GM10266 (cell line): ENCODE results near the gene MIER1.

Source experiments
- DNase-seq: peaks from one replicate; pipeline ENCODE4 v3.0.0; 2012; ENCODE audit errors: extremely low spot score
- TF ChIP-seq, protein P1 (sequence below): IDR thresholded peaks from 2 replicates; pipeline ENCODE4 v1.5.1; 2012; ENCODE audit warnings: mild to moderate bottlenecking, low read depth; ENCODE audit not compliant: control insufficient read depth, insufficient read depth; ENCODE audit errors: missing control alignments

The MIER1 gene

DNA sequence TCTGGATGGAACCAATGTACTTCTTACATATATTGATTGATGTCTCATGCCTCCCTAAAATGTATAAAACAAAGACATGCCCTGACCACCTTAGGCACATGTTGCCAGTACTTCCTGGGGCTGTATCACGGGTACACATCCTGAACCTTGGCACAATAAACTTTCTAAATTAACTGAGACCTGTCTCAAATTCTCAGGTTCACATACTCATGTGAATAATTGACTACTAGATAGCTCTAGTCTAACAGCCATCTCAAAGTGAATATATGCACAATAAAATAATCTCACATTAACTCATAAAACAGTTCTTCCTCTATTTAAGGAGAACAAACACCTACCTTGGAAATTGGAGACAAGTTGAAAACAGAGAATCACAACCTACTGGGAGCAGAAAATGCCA, 5.7 kb upstream of the MIER1 start:
- DNase-seq = no peak
- TF ChIP-seq, protein P1, sequence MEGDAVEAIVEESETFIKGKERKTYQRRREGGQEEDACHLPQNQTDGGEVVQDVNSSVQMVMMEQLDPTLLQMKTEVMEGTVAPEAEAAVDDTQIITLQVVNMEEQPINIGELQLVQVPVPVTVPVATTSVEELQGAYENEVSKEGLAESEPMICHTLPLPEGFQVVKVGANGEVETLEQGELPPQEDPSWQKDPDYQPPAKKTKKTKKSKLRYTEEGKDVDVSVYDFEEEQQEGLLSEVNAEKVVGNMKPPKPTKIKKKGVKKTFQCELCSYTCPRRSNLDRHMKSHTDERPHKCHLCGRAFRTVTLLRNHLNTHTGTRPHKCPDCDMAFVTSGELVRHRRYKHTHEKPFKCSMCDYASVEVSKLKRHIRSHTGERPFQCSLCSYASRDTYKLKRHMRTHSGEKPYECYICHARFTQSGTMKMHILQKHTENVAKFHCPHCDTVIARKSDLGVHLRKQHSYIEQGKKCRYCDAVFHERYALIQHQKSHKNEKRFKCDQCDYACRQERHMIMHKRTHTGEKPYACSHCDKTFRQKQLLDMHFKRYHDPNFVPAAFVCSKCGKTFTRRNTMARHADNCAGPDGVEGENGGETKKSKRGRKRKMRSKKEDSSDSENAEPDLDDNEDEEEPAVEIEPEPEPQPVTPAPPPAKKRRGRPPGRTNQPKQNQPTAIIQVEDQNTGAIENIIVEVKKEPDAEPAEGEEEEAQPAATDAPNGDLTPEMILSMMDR = no peak

DNA sequence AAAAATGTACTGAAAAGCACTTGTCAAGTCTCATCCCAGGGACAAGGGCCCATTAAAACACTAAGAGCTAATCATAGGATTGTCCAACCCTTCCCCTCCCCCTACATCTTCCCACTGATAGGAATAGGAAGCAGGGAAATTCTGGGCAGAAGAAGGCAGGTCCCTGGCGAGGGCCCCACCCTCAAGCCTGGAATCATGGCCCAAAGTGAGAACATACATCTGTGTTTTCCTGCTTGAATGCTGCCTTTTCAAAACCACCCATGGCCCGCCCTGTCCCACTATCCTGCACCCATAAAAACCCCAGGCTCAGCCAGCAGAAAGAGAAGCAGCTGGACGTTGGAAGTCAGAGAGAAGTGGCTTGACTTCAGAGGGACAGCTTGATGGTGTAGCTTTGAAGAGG, 5.0 kb upstream of the MIER1 start:
- DNase-seq = no peak
- TF ChIP-seq, protein P1 = no peak

DNA sequence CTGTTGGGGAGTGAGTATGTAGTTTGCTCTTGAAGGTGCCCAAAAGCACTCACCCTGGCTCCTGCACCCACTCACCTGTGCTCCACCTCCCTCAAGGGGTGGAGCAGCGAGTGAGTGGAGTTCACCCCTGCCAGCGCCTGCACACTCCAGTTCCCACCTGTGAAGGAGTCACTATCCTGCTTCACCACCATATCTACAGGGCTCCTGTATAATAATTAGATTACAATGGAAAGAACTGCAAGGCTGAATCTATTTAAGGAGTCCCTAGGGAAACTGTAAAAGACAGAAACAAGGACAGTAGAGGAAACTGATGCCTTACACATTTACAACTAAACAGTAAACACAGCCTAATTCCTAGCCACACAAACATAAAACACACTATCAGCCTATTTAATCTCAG, 4.2 kb upstream of the MIER1 start:
- TF ChIP-seq, protein P1 = no peak
- DNase-seq = no peak

DNA sequence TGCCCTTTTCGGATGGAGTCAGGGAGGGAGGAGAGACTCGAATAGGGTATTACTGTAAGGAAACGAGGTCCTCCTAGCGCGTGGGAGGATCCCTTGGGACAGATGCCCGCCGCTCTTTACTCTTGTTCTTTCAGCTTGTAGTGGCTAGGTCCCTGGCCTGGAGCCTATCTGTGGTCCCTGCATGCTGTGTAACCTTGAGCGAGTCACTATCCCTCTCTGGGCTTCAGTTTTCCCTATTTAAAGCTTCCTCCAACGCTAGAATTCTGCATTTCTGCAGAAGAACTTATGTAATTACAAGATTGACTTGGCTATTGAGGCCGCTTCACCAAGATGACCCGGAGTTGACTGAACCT, 744 bp downstream of the MIER1 start:
- no peak for DNase-seq
- TF ChIP-seq, protein P1 = no peak

DNA sequence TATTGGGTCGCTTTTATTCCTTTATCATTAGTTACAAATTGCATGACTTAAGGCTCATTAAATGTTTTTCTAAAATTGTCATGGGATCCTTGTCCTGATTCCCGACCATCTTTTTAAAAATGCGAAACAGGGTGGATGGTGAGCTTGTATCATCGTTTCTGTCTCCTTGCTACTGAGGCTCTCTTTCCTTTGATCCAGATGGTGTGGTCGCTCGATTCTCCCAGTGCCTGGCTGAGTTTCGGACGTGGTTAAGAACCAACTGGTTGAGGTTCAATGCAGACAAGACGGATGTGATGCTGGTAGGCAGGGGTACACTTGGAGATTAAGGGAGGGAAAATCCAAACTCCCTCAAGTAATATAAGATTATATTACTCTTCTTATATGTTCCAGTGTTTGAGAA, 1.2 kb downstream of the MIER1 start:
- TF ChIP-seq, protein P1 = no peak
- DNase-seq = no peak

DNA sequence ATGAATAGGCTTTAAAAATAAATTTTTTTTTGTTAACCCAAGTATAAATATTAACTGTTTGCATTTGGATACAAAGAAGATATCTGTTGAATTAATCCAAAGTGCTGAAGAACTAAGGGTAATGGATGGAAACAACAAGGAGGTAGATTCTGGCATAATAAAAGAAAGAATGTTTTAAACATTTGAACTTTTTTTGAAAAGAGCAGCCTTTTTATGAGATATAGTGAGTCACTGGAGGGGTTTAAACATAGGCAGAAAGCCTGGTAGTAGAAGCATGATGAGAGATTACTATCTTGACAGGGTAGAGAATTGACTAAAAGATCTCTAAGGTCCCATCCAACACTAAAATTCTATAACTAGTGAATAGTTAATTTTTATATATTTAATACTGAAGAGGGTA, 2.7 kb downstream of the MIER1 start:
- TF ChIP-seq, protein P1 = no peak
- DNase-seq = no peak

DNA sequence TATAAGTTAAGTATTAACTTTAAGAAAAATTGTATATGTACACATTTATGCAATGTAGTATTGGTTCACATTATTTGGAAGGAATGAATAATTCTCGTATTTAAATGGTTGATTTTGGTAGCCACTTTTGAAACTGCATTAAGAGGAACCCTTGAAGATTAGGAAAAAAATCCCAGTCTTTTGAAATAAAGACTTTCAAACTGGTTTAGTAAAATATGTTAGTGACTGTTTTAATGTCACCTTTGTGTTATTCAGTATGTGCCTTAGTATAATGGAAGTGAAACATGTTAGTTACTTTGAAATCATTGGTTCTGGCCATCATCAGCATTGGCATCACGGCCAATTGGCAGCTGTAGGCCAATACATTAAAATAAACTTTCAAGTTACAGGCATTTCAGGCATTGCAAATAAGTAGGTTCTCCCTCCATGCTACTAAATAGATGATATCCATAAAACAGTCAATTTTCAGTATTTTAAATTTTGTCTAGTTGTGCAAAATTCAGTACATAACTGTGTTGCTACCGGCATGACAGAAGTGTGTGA, 4.4 kb downstream of the MIER1 start:
- no peak for DNase-seq
- TF ChIP-seq, protein P1 = no peak
